Dendritic cell treated with granulocyte-macrophage colony-stimulating factor and Interleukin-4, amounts not matched to agents 40 ng/mL and 50 ng/mL, for 4 days (primary cell): ENCODE results near the gene TAS2R38.

ENCODE experiments used
- H3K27ac Mint-ChIP-seq: one replicate; pipeline ENCODE4 v1.8.0; 2022; ENCODE audit warnings: mild to moderate bottlenecking, mixed read lengths
- H3K27me3 Mint-ChIP-seq: one replicate; pipeline ENCODE4 v1.8.0; 2022; ENCODE audit warnings: mild to moderate bottlenecking, mixed read lengths
- H3K36me3 Mint-ChIP-seq: one replicate; pipeline ENCODE4 v1.8.0; 2022; ENCODE audit warnings: low read depth, mixed read lengths
- H3K4me1 Mint-ChIP-seq: one replicate; pipeline ENCODE4 v1.8.0; 2022; ENCODE audit warnings: low read depth, mixed read lengths
- H3K4me3 Mint-ChIP-seq: one replicate; pipeline ENCODE4 v1.8.0; 2022; ENCODE audit warnings: mild to moderate bottlenecking, moderate library complexity, mixed read lengths
- H3K9me3 Mint-ChIP-seq: one replicate; pipeline ENCODE4 v1.8.0; 2022; ENCODE audit warnings: mixed read lengths
- intact Hi-C: fragments of 100-400 bp; cut with micrococcal nuclease; formaldehyde crosslinking; loops from one replicate; pipeline ENCODE4 v1.15.0; 2022

Gene TAS2R38

DNA sequence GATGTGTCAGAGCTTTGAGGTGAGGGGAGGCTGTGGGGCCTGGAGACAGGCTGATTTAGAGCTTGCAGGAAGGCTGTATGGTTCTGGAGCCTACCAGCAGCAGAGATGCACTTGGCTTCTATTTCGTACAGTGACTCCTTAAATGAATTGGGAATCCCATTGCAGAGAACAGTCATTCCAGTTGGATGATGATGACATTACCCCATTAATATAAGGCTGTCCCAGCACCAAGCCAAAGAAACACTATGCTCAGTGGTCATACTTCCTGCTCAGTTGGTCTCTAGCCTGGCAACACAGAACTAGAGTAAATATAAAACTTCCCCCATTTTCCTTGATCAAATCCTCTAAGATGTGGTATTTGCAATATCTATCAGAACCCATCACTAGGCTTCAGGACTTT is 21.1 kb downstream of the TAS2R38 start:
- peaks cover 6% of the 10 kb centered on the region for H3K9me3 Mint-ChIP-seq
- peaks cover 51% of the 10 kb centered on the region for H3K4me1 Mint-ChIP-seq
- intact Hi-C loops: loop anchor here (10.0 kb wide), 1 partner anchor 298 kb away; no protein-coding TSS in a partner anchor
- H3K27ac Mint-ChIP-seq: no peak overlapping the region
- H3K27me3 Mint-ChIP-seq: no peaks in the 10 kb centered on the region
- H3K36me3 Mint-ChIP-seq: no peaks in the 10 kb centered on the region
- H3K4me3 Mint-ChIP-seq: no peak overlapping the region

DNA sequence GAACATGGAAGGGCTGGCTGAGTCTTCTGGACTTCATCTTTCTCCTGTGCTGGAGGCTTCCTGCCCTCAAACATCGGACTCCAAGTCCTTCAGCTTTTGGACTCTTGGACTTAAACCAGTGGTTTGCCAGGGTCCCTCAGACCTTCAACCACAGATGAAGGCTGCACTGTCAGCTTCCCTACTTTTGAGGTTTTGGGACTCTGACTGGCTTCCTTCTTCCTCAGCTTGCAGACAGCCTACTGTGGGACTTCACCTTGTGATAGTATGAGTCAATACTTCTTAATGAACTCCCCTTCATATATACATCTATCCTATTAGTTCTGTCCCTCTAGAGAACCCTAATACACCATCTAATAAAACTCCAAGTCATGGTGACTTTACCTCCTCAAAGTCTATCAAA is 22.8 kb downstream of the TAS2R38 start:
- no peak overlapping the region for H3K27ac Mint-ChIP-seq
- H3K4me3 Mint-ChIP-seq: no peak overlapping the region
- no peaks in the 10 kb centered on the region for H3K36me3 Mint-ChIP-seq
- H3K9me3 Mint-ChIP-seq: no peaks in the 10 kb centered on the region
- peaks cover 65% of the 10 kb centered on the region for H3K4me1 Mint-ChIP-seq
- intact Hi-C loops: loop anchor here (10.0 kb wide), 1 partner anchor 296 kb away; no protein-coding TSS in a partner anchor
- H3K27me3 Mint-ChIP-seq: peaks cover 1% of the 10 kb centered on the region

DNA sequence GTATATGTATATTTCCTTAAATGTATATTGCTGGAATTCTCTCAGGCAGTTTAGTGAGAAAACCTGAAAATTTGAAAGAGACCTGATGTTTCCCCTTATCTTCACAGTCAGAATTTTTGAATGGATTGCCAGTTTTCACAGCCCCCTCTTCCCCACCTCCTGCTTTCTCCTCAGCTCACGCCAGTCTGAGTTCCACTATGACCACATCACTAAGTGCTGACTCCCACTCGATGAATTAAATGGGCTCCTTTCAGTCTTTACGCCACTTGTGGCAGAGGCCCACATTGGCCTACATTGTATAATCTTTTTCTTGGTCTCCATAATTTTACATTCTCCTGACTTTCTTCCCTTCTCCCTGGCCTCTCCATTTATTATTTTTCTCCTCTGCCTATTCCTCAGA is 23.7 kb downstream of the TAS2R38 start:
- no peaks in the 10 kb centered on the region for H3K9me3 Mint-ChIP-seq
- peaks cover 67% of the 10 kb centered on the region for H3K4me1 Mint-ChIP-seq
- H3K27ac Mint-ChIP-seq: peak overlapping the region; percentile 9
- intact Hi-C loops: loop anchor here (10.0 kb wide), 1 partner anchor 295 kb away; no protein-coding TSS in a partner anchor
- no peak overlapping the region for H3K4me3 Mint-ChIP-seq
- H3K27me3 Mint-ChIP-seq: peaks cover 1% of the 10 kb centered on the region
- no peaks in the 10 kb centered on the region for H3K36me3 Mint-ChIP-seq

DNA sequence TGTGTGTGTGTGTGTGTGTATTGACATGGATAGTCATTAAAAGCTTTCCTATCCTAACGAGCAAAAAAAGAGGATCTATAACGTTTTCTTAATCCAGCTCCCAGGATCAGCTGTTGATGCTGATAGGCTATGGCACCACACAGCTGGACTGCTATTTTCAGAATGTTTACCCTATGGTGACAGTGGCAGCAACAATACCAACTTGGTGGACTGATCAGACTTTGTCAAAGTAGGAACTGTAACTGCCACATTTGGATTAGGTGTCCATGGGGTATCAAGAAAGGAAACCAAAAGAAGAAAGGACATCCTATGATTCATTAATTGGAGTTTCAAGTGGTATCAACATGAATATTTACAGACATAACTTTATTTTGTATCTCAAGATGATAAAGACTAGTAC is 24.1 kb downstream of the TAS2R38 start:
- no peaks in the 10 kb centered on the region for H3K36me3 Mint-ChIP-seq
- H3K9me3 Mint-ChIP-seq: no peaks in the 10 kb centered on the region
- no peak overlapping the region for H3K27ac Mint-ChIP-seq
- H3K4me1 Mint-ChIP-seq: peaks cover 67% of the 10 kb centered on the region
- peaks cover 1% of the 10 kb centered on the region for H3K27me3 Mint-ChIP-seq
- H3K4me3 Mint-ChIP-seq: no peak overlapping the region
- intact Hi-C loops: no loop called here

DNA sequence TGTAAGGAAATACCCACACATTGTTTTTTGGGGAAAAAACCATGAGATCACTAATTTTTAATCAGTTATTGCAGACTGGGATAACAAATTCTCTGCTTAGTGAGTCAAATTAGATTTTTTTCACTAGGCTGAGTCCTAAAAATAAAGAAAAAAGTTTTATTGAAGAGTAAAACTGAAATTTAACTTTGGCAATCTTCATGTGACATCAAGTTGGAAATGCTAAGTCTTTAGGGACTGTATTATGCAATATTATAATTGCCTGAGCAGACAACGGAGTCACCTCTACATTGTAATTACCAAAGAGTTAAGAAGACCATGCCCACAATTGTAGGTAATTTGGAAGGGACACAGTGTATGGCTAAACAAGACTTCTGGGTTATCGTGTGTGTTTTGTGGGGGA is 24.6 kb downstream of the TAS2R38 start:
- H3K4me3 Mint-ChIP-seq: no peak overlapping the region
- H3K9me3 Mint-ChIP-seq: no peaks in the 10 kb centered on the region
- intact Hi-C loops: no loop called here
- H3K4me1 Mint-ChIP-seq: peaks cover 68% of the 10 kb centered on the region
- H3K27me3 Mint-ChIP-seq: peaks cover 1% of the 10 kb centered on the region
- H3K27ac Mint-ChIP-seq: no peak overlapping the region
- no peaks in the 10 kb centered on the region for H3K36me3 Mint-ChIP-seq

DNA sequence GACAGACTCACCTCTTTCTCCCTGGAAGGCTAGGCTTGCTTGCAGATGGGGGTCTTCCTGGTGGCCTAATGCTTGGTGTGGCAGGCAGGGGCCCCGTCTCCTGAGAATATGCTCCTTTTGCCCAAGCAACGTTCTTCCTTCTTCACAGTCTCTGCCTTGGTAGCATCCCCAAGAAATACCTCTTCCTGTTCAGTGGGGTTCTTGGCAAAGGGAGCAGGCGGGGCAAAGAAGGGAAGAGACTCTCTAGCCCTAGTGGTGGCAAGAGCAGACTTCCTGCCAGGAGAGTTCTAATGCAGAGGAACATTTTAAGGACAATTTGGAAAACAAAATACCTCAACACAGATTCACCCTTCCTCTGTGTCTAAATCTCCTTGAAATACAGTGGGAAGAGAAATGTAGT is 26.8 kb downstream of the TAS2R38 start, which contains the start of gene CLEC5A:
CLEC5A (minus strand) TSS at position 179 of the 400 bp plus-strand sequence. CDS start 682 bp downstream, outside the sequence.
- Mint-ChIP-seq H3K36me3 (no peaks in the 10 kb centered on the region), H3K9me3 (peaks cover 6% of the 10 kb centered on the region), H3K27me3 (peaks cover 1% of the 10 kb centered on the region), H3K27ac (peak within 1 kb of the TSS; percentile 37), H3K4me3 (no peak within 1 kb of the TSS), H3K4me1 (peaks cover 67% of the 10 kb centered on the region)
- intact Hi-C loops: no loop called here

DNA sequence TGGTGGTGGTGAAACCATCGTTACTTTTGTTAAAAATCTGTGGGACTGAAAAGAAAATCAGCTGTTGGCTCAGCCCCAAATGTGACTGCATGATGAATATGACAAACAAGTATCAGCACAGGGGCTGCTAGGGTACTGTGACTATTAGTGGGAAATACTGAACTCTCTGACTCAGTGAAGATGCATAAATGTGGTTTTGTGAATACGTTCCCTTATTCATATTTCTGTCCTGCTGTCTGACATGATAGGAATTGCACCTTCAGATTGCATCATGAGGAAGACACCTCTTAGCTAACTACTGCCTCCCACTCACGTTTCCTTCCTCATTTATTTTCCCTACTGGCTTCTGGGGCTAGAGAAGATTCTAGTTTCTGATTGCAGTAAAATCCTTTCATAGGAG is 28.2 kb downstream of the TAS2R38 start:
- peaks cover 20% of the 10 kb centered on the region for H3K9me3 Mint-ChIP-seq
- H3K27me3 Mint-ChIP-seq: peaks cover 1% of the 10 kb centered on the region
- H3K27ac Mint-ChIP-seq: peak overlapping the region; percentile 30
- intact Hi-C loops: loop anchor here (1.0 kb wide), 1 partner anchor 15 kb away; no protein-coding TSS in a partner anchor
- H3K4me1 Mint-ChIP-seq: peaks cover 52% of the 10 kb centered on the region
- peaks cover 12% of the 10 kb centered on the region for H3K36me3 Mint-ChIP-seq
- H3K4me3 Mint-ChIP-seq: no peak overlapping the region

DNA sequence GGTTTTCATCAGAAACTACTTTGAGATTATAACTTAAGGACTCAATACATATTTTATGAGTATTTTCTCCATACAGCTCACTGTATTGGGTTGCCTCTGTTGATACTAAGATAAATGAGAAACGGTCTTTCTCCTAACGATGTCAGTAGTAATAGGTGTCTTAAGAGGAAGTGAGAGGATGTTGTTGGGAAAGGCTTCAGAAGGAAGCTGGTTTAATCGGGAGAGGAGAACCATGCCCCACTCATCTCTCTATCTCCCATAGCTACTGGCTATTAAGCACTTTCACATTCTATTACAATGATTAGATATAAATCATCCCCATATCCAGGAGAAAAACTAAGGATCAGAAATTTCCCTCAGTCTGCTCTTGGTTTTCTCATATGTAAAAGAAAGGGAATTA is 28.8 kb downstream of the TAS2R38 start:
- intact Hi-C loops: loop anchor here (1.0 kb wide), 1 partner anchor 15 kb away; no protein-coding TSS in a partner anchor
- H3K27me3 Mint-ChIP-seq: peaks cover 1% of the 10 kb centered on the region
- peak overlapping the region; percentile 30 for H3K27ac Mint-ChIP-seq

DNA sequence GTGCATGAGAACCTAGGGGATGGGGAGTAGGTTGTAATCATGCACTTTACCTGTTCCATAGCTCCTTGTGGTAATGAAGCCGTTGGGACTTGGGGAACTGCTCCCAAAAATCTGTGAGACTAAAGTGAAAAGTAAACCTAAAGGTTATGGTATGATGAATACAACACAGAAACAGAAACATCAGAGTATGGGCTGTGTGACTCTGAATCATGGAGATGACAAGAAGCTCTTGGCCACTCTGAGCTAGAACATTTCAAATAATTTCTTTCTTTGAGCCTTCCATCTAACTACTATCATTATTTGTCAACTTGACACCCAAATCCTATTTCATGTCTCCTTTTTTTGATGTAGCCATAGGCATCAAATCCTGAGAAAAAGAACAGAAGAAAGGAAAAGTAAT is 29.7 kb downstream of the TAS2R38 start:
- Mint-ChIP-seq H3K36me3 (peaks cover 16% of the 10 kb centered on the region), H3K27me3 (peaks cover 1% of the 10 kb centered on the region), H3K4me1 (peaks cover 37% of the 10 kb centered on the region), H3K4me3 (no peak overlapping the region), H3K9me3 (peaks cover 35% of the 10 kb centered on the region), H3K27ac (no peak overlapping the region)
- intact Hi-C loops: no loop called here

More for the DNA sequence above, 28.8 kb downstream of the TAS2R38 start:
- H3K36me3 Mint-ChIP-seq: peaks cover 16% of the 10 kb centered on the region
- H3K9me3 Mint-ChIP-seq: peaks cover 26% of the 10 kb centered on the region
- H3K4me3 Mint-ChIP-seq: no peak overlapping the region
- H3K4me1 Mint-ChIP-seq: peaks cover 47% of the 10 kb centered on the region

DNA sequence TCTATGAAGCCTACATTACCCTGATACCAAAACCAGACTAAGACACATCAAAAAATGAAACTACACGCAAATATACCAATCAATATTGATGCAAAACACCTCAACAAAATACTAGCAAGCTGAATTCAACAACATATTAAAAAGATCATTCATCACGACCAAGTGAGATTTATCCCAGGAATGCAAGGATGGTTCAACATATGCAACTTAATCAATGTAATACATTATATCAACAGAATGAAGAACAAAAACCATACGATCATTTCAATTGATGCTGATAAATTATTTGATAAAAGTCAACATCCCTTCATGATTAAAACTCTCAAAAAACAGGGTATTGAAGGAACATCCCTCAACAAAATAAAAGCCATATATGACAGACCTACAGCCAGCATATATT is 32.5 kb downstream of the TAS2R38 start:
- Mint-ChIP-seq H3K36me3 (peaks cover 16% of the 10 kb centered on the region), H3K4me3 (no peak overlapping the region), H3K9me3 (peaks cover 35% of the 10 kb centered on the region), H3K27me3 (no peaks in the 10 kb centered on the region), H3K4me1 (peaks cover 28% of the 10 kb centered on the region), H3K27ac (no peak overlapping the region)
- intact Hi-C loops: no loop called here

DNA sequence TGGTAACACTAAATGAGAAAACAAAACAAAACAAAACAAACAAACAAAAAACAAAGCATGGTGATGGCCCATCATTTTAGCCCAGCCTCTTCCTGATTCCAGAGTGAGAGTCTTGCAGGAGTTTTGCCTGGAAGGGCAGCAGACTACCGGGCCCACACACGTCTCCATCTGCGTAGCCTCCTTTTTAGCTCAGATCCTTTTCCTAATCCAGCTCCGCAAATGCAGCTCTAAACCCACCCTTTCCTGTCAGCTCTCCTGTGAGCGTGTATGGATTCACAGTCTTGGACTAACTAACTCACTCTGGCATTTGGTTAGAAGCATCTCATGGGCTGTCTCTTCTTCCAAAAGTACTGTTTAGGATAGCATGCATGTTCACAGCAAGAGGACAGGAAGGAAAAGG is 43.4 kb downstream of the TAS2R38 start:
- intact Hi-C loops: no loop called here
- Mint-ChIP-seq H3K9me3 (no peaks in the 10 kb centered on the region), H3K4me3 (no peak overlapping the region), H3K27ac (no peak overlapping the region), H3K4me1 (peaks cover 48% of the 10 kb centered on the region), H3K36me3 (peaks cover 5% of the 10 kb centered on the region), H3K27me3 (no peaks in the 10 kb centered on the region)

DNA sequence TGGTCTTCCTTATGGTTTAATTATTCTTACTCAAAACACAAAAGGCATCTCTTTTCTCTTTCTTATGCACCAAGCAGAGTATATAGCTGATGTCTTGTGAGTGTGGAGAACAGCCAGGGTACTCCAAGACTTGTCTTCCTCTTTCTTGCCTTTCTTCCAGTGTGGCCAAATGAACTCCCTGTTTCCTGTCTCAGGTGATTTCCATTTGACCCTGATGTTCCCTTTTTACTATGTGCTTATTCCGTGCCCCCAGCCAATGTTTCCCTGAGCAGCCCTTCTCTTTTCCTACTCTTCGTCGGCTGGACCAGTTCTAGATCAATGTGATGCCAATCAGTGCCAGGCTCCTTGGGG is 44.8 kb downstream of the TAS2R38 start:
- Mint-ChIP-seq H3K4me3 (no peak overlapping the region), H3K36me3 (peaks cover 5% of the 10 kb centered on the region), H3K4me1 (peaks cover 48% of the 10 kb centered on the region), H3K9me3 (no peaks in the 10 kb centered on the region), H3K27me3 (no peaks in the 10 kb centered on the region), H3K27ac (peak overlapping the region; percentile 44)
- intact Hi-C loops: no loop called here

DNA sequence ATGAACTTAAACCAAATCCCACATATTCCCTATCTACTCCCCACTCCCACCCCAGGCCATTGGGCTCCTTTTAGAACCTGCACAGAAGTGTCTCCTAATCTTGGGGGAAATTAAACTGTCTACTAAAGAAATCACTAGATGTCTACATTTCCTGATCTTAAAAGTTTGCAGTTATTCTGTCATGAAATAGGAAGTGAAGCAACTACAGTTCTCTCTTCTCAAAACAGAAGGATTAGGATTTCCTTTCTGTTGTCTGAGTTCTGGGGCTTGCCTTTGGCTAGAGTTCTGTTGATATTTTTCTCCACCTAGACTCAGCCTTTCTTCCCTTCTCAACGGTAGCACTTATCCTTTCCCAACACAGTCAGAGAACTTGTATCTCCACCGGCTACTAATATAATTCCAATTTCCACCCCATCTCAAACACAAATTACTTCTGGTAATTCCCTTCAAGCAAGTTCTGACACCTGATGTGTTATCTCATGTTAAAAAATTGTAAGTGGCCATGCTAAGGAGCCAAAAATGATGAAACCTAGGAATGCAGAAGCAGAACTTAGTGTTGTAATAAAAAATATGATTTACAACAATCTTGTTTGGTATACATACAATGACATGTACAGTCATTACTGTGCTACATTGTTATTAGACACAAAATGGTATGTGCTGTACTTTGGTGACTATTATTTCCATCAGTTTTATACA is 45.3 kb downstream of the TAS2R38 start:
- peak overlapping the region; percentile 44 for H3K27ac Mint-ChIP-seq
- peaks cover 5% of the 10 kb centered on the region for H3K36me3 Mint-ChIP-seq
- H3K9me3 Mint-ChIP-seq: no peaks in the 10 kb centered on the region
- no peaks in the 10 kb centered on the region for H3K27me3 Mint-ChIP-seq
- intact Hi-C loops: no loop called here
- H3K4me3 Mint-ChIP-seq: no peak overlapping the region
- peaks cover 46% of the 10 kb centered on the region for H3K4me1 Mint-ChIP-seq
